ENCODE measurements around the gene ARHGEF5. TPM values are rescaled to one million over a fixed set of nuclear protein-coding genes. Genes with fewer than 3 reads are reported as not detected.

The ARHGEF5 gene
- total and polyA plus RNA-seq, 9 of the 15 experiments (the other 6 are each of a cell fraction or from before 2014, with no cell fraction given): 0.03 to 0.49 (median 0.10) TPM; not detected in 1

DNA sequence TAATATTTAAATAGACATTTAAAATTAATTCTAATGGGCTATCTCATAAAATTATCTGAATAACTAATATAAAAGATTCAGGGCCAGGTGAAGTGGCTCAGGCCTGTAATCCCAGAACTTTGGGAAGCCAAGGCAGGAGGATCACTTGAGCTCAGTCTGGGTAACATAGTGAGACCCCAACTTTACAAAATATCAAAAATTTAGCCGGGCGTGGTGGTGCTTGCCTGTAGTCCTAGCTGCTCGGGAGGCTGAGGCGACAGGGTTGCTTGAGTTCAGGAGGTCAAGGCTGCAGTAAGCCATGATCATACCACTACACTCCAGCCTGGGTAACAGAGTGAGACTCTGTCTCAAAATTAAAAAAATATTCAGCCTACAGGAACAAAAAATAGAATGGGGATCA lies 35.8 kb downstream of the ARHGEF5 start:
- intact Hi-C loops (cut with micrococcal nuclease): loop anchor here (5.0 to 10.0 kb wide), 2 partner anchors 216 to 654 kb away; no protein-coding TSS in a partner anchor
- H3K4me3 ChIP-seq: no peak overlapping the region
- H3K9ac ChIP-seq (ENCODE audit: insufficient read depth in 1 of 2, low read depth in 2 of 2, low read length in 2 of 2): no peak overlapping the region
- WGBS (ENCODE audit: insufficient coverage, low coverage, missing lambda C conversion rate): 2% methylated on average over 4 of the region's 4 CpGs
- FAIRE-seq (no peak), ATAC-seq (no peak), DNase-seq (ENCODE audit: extremely low read depth in 1 of 4, low spot score in 3 of 4) (no peak)
- H3K4me1 ChIP-seq (replicated peaks in 1 of 2; ENCODE audit: control insufficient read depth in 2 of 2, insufficient read depth in 2 of 2, low read length in 2 of 2): no peaks in the 10 kb centered on the region
- H3K27me3 ChIP-seq (ENCODE audit: control insufficient read depth in 2 of 2, insufficient read depth in 2 of 2, low read length in 2 of 2): no peaks in the 10 kb centered on the region; a peak in 1 of 5 replicates
- no peaks in the 10 kb centered on the region for H3K9me3 ChIP-seq (replicated peaks; ENCODE audit: control insufficient read depth, insufficient read depth, low read depth, low read length)
- H3K79me2 ChIP-seq (ENCODE audit: control insufficient read depth, insufficient read depth, low read length): no peaks in the 10 kb centered on the region
- no peaks in the 10 kb centered on the region for H4K20me1 ChIP-seq (replicated peaks; ENCODE audit: control insufficient read depth, insufficient read depth, low read length)
- POLR2A ChIA-PET: no interaction called here
- H3K4me2 ChIP-seq (ENCODE audit: insufficient read depth, low read length): no peak overlapping the region
- in situ Hi-C loops (cut with MboI): no loop called here
- no peak overlapping the region for H2AFZ ChIP-seq (ENCODE audit: low read depth, low read length)
- H3K36me3 ChIP-seq (ENCODE audit: control insufficient read depth, insufficient read depth, low read length): no peaks in the 10 kb centered on the region
- H3K27ac ChIP-seq (ENCODE audit: extremely low read depth, low read depth, low read length): no peak overlapping the region
- CTCF ChIA-PET (ENCODE audit: low intra/inter-chr PET ratio): interaction anchor here (0.6 kb wide), 1 partner anchor 215 kb away, joined by 4 read pairs; no protein-coding TSS in a partner anchor
- BruUV-seq (replicated peaks): no TSS peak
- no peaks in the 10 kb centered on the region for H3K9me1 ChIP-seq (ENCODE audit: control insufficient read depth, insufficient read depth, low read length)
- TF ChIP-seq, protein P1, sequence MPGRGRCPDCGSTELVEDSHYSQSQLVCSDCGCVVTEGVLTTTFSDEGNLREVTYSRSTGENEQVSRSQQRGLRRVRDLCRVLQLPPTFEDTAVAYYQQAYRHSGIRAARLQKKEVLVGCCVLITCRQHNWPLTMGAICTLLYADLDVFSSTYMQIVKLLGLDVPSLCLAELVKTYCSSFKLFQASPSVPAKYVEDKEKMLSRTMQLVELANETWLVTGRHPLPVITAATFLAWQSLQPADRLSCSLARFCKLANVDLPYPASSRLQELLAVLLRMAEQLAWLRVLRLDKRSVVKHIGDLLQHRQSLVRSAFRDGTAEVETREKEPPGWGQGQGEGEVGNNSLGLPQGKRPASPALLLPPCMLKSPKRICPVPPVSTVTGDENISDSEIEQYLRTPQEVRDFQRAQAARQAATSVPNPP (IDR thresholded peaks at IDR 0.05; ENCODE audit: borderline replicate concordance, insufficient read depth, insufficient read length): no peak
- TF ChIP-seq RHOXF2B (CRISPR knock-in tag; conservative IDR thresholded peaks at IDR 0.05) (no peak), FOS (IDR thresholded peaks at IDR 0.05; ENCODE audit: extremely low read depth, insufficient read length) (no peak), ZNF644 (tag; IDR thresholded peaks at IDR 0.05; ENCODE audit: low read depth) (no peak), TCF7L2 (IDR thresholded peaks at IDR 0.05; ENCODE audit: low read depth, low read length) (no peak), BRD9 (IDR thresholded peaks at IDR 0.05; ENCODE audit: low read depth, partially characterized antibody) (no peak), PURB (CRISPR knock-in tag; IDR thresholded peaks at IDR 0.05; ENCODE audit: low read depth) (no peak)
- TF ChIP-seq, protein P2, sequence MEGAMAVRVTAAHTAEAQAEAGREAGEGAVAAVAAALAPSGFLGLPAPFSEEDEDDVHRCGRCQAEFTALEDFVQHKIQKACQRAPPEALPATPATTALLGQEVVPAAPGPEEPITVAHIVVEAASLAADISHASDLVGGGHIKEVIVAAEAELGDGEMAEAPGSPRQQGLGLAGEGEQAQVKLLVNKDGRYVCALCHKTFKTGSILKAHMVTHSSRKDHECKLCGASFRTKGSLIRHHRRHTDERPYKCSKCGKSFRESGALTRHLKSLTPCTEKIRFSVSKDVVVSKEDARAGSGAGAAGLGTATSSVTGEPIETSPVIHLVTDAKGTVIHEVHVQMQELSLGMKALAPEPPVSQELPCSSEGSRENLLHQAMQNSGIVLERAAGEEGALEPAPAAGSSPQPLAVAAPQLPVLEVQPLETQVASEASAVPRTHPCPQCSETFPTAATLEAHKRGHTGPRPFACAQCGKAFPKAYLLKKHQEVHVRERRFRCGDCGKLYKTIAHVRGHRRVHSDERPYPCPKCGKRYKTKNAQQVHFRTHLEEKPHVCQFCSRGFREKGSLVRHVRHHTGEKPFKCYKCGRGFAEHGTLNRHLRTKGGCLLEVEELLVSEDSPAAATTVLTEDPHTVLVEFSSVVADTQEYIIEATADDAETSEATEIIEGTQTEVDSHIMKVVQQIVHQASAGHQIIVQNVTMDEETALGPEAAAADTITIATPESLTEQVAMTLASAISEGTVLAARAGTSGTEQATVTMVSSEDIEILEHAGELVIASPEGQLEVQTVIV (CRISPR knock-in tag; IDR thresholded peaks at IDR 0.05; ENCODE audit: borderline replicate concordance): no peak
- TF ChIP-seq, protein P3, sequence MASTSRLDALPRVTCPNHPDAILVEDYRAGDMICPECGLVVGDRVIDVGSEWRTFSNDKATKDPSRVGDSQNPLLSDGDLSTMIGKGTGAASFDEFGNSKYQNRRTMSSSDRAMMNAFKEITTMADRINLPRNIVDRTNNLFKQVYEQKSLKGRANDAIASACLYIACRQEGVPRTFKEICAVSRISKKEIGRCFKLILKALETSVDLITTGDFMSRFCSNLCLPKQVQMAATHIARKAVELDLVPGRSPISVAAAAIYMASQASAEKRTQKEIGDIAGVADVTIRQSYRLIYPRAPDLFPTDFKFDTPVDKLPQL (IDR thresholded peaks at IDR 0.05; ENCODE audit: extremely low read depth, insufficient read length): no peak
- TF ChIP-seq, protein P4, sequence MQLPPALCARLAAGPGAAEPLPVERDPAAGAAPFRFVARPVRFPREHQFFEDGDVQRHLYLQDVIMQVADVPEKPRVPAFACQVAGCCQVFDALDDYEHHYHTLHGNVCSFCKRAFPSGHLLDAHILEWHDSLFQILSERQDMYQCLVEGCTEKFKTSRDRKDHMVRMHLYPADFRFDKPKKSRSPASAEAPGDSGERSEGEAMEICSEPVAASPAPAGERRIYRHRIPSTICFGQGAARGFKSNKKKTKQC (CRISPR knock-in tag; IDR thresholded peaks at IDR 0.05): no peak
- TF ChIP-seq, protein P5, sequence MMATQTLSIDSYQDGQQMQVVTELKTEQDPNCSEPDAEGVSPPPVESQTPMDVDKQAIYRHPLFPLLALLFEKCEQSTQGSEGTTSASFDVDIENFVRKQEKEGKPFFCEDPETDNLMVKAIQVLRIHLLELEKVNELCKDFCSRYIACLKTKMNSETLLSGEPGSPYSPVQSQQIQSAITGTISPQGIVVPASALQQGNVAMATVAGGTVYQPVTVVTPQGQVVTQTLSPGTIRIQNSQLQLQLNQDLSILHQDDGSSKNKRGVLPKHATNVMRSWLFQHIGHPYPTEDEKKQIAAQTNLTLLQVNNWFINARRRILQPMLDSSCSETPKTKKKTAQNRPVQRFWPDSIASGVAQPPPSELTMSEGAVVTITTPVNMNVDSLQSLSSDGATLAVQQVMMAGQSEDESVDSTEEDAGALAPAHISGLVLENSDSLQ (IDR thresholded peaks at IDR 0.05): no peak
- TF ChIP-seq, protein P6, sequence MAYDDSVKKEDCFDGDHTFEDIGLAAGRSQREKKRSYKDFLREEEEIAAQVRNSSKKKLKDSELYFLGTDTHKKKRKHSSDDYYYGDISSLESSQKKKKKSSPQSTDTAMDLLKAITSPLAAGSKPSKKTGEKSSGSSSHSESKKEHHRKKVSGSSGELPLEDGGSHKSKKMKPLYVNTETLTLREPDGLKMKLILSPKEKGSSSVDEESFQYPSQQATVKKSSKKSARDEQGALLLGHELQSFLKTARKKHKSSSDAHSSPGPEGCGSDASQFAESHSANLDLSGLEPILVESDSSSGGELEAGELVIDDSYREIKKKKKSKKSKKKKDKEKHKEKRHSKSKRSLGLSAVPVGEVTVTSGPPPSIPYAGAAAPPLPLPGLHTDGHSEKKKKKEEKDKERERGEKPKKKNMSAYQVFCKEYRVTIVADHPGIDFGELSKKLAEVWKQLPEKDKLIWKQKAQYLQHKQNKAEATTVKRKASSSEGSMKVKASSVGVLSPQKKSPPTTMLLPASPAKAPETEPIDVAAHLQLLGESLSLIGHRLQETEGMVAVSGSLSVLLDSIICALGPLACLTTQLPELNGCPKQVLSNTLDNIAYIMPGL (CRISPR knock-in tag; IDR thresholded peaks at IDR 0.05): no peak
- TF ChIP-seq, protein P7, sequence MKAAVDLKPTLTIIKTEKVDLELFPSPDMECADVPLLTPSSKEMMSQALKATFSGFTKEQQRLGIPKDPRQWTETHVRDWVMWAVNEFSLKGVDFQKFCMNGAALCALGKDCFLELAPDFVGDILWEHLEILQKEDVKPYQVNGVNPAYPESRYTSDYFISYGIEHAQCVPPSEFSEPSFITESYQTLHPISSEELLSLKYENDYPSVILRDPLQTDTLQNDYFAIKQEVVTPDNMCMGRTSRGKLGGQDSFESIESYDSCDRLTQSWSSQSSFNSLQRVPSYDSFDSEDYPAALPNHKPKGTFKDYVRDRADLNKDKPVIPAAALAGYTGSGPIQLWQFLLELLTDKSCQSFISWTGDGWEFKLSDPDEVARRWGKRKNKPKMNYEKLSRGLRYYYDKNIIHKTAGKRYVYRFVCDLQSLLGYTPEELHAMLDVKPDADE (conservative IDR thresholded peaks at IDR 0.05; ENCODE audit: control insufficient read depth, low read depth, low read length): no peak
